Measurements from ENCODE around the gene WDFY4.

Gene WDFY4

GRCh38 chr10:48760983-48761382 is 76.3 kb downstream of the WDFY4 start:
- no peak for DNase-seq (ENCODE audit: low read depth)
- no peak for TF ChIP-seq CTCF (IDR thresholded peaks at IDR 0.05; ENCODE audit: control insufficient read depth, extremely low read depth, insufficient read depth)

GRCh38 chr10:48762064-48763042 is 77.7 kb downstream of the WDFY4 start:
- H3K4me3 ChIP-seq (ENCODE audit: low read depth, low read length), result no peak overlapping the region
- no peak for TF ChIP-seq CTCF (IDR thresholded peaks at IDR 0.05; ENCODE audit: control insufficient read depth, extremely low read depth, insufficient read depth)
- no peak for DNase-seq (ENCODE audit: low read depth)

More at GRCh38 chr10:48760983-48761382, 76.3 kb downstream of the WDFY4 start:
- H3K4me3 ChIP-seq (ENCODE audit: low read depth, low read length), result no peak overlapping the region

GRCh38 chr10:48763403-48763965 is 78.8 kb downstream of the WDFY4 start:
- no peak overlapping the region for H3K4me3 ChIP-seq (ENCODE audit: low read depth, low read length)
- TF ChIP-seq CTCF (IDR thresholded peaks at IDR 0.05; ENCODE audit: control insufficient read depth, extremely low read depth, insufficient read depth), result no peak
- no peak for DNase-seq (ENCODE audit: low read depth)

GRCh38 chr10:48764486-48764885 is 79.8 kb downstream of the WDFY4 start:
- no peak for TF ChIP-seq CTCF (IDR thresholded peaks at IDR 0.05; ENCODE audit: control insufficient read depth, extremely low read depth, insufficient read depth)
- DNase-seq (ENCODE audit: low read depth), result no peak
- H3K4me3 ChIP-seq (ENCODE audit: low read depth, low read length), result no peak overlapping the region

GRCh38 chr10:48765039-48765438 is 80.4 kb downstream of the WDFY4 start:
- no peak for TF ChIP-seq CTCF (IDR thresholded peaks at IDR 0.05; ENCODE audit: control insufficient read depth, extremely low read depth, insufficient read depth)
- no peak overlapping the region for H3K4me3 ChIP-seq (ENCODE audit: low read depth, low read length)
- DNase-seq (ENCODE audit: low read depth), result no peak

GRCh38 chr10:48765527-48765926 is 80.9 kb downstream of the WDFY4 start:
- DNase-seq (ENCODE audit: low read depth), result no peak
- no peak for TF ChIP-seq CTCF (IDR thresholded peaks at IDR 0.05; ENCODE audit: control insufficient read depth, extremely low read depth, insufficient read depth)
- H3K4me3 ChIP-seq (ENCODE audit: low read depth, low read length), result no peak overlapping the region

Data from LNCaP clone FGC (cell line).